Type B pancreatic cell (in vitro differentiated cells): ENCODE measurements around the gene RIF1. TPM values are rescaled to one million over a fixed set of nuclear protein-coding genes. Genes with fewer than 3 reads are reported as not detected.

Experiments
- DNase-seq: peaks from one replicate; pipeline ENCODE4 v3.0.0; 2021; ENCODE audit warnings: mixed read lengths; ENCODE audit not compliant: unreplicated experiment; ENCODE audit errors: extremely low spot score
- H3K27ac Mint-ChIP-seq: 2 replicates; pipeline ENCODE4 v1.8.0; 2021; ENCODE audit warnings: mild to moderate bottlenecking, mixed read lengths
- H3K27me3 Mint-ChIP-seq: 2 replicates; pipeline ENCODE4 v1.8.0; 2021; ENCODE audit warnings: mixed read lengths
- H3K36me3 Mint-ChIP-seq: 2 replicates; pipeline ENCODE4 v1.8.0; 2021; ENCODE audit warnings: mixed read lengths
- H3K4me1 Mint-ChIP-seq: one replicate; pipeline ENCODE4 v1.8.0; 2021; ENCODE audit warnings: mixed read lengths; ENCODE audit not compliant: unreplicated experiment
- H3K4me3 Mint-ChIP-seq: 2 replicates; pipeline ENCODE4 v1.8.0; 2021; ENCODE audit warnings: mild to moderate bottlenecking, mixed read lengths
- H3K9me3 Mint-ChIP-seq: 2 replicates; pipeline ENCODE4 v1.8.0; 2021; ENCODE audit warnings: mixed read lengths
- CTCF ChIP-seq: fragments of 200-600 bp; sonication (generic); conservative IDR thresholded peaks from 2 replicates; pipeline ENCODE4 v1.5.0; 2021; ENCODE audit warnings: antibody characterized with exemption, mild to moderate bottlenecking
- microRNA-seq: library from miRNA; unstranded; fragments of <30 nt; microRNA quantifications from one replicate; pipeline ENCODE4, GENCODE V29; 2020
- total RNA-seq: library from RNA; stranded (reverse); gene quantifications from 2 replicates; pipeline ENCODE4 v1.2.1, GENCODE V29; 2021; ENCODE audit warnings: low replicate concordance

The RIF1 gene
- total RNA-seq, 1 donor from 2014 or later, result 48.7 TPM

GRCh38 chr2:151526572-151527090, 116.9 kb downstream of the RIF1 start:
- H3K9me3 Mint-ChIP-seq, result no peaks in the 10 kb centered on the region
- no peak overlapping the region for H3K27ac Mint-ChIP-seq
- no peak for DNase-seq
- no peaks in the 10 kb centered on the region for H3K36me3 Mint-ChIP-seq
- no peaks in the 10 kb centered on the region for H3K27me3 Mint-ChIP-seq
- no peaks in the 10 kb centered on the region for H3K4me1 Mint-ChIP-seq
- no peak overlapping the region for H3K4me3 Mint-ChIP-seq
- no peak for TF ChIP-seq CTCF

Small RNAs within 50 kb of the gene (microRNA-seq; reads per million reads assigned to microRNA genes)
- gene MIR4773-1 (not detected), gene MIR4773-2 (not detected)

Other genes with a start within 250 kb of the RIF1 start
- gene RBM43, start 148.0 kb upstream of the RIF1 start, total RNA-seq, result 3.8 and 5.1 TPM in 2 replicates
- gene NMI, start 120.2 kb upstream of the RIF1 start, total RNA-seq, result 5.8 and 18.9 TPM in 2 replicates
- 0.87 TPM in 1 of 2 replicates, not detected in the other for gene TNFAIP6, start 52.3 kb upstream of the RIF1 start, total RNA-seq